ENCODE results near the gene VAMP8. TPM values are rescaled to one million over a fixed set of nuclear protein-coding genes. Genes with fewer than 3 reads are reported as not detected.
A peak's percentile ranks its signal among the peaks of the same experiment; 100 is the strongest.
"Not testable (repeated sequence)": the region's sequence is repeated elsewhere in the genome, so short reads cannot be mapped to it uniquely, and the experiment has no call there.

VAMP8 gene
- total and polyA plus RNA-seq, 2 experiments from 2014 or later = 15.7 to 39.4 TPM

- H3K27me3 ChIP-seq = no peaks in the 10 kb centered on the region
- peaks cover 37% of the 10 kb centered on the region for H3K36me3 ChIP-seq
- TF ChIP-seq CTCF (IDR thresholded peaks at IDR 0.05; ENCODE audit: low read depth, low read length) = no peak
- peak overlapping the region; percentile 98 for H3K4me3 ChIP-seq
- H3K4me1 ChIP-seq (ENCODE audit: low read depth) = peaks cover 29% of the 10 kb centered on the region
- peak overlapping the region; percentile 100 for H3K27ac ChIP-seq
- peak; percentile 76 to 79 for DNase-seq (ENCODE audit: low read depth in 1 of 2, low spot score in 1 of 2)
- no peaks in the 10 kb centered on the region for H3K9me3 ChIP-seq (ENCODE audit: low read depth)
Observed at GRCh38 chr2:85539361-85540132, 37.8 kb upstream of the VAMP8 start.

GRCh38 chr2:85540133-85540648, 37.2 kb upstream of the VAMP8 start:
- DNase-seq (ENCODE audit: low read depth in 1 of 2, low spot score in 1 of 2) = peak in 1 of 2 donors; percentile 43
- Histone ChIP-seq H3K9me3 (ENCODE audit: low read depth) (no peaks in the 10 kb centered on the region), H3K27me3 (no peaks in the 10 kb centered on the region), H3K4me3 (peak overlapping the region; percentile 98), H3K4me1 (ENCODE audit: low read depth) (peaks cover 25% of the 10 kb centered on the region), H3K27ac (peak overlapping the region; percentile 100), H3K36me3 (peaks cover 43% of the 10 kb centered on the region)
- TF ChIP-seq CTCF (IDR thresholded peaks at IDR 0.05; ENCODE audit: low read depth, low read length) = no peak

GRCh38 chr2:85541262-85541661, 36.1 kb upstream of the VAMP8 start:
- no peaks in the 10 kb centered on the region for H3K9me3 ChIP-seq (ENCODE audit: low read depth)
- peak overlapping the region; percentile 98 for H3K4me3 ChIP-seq
- DNase-seq (ENCODE audit: low read depth in 1 of 2, low spot score in 1 of 2) = no peak
- no peak for TF ChIP-seq CTCF (IDR thresholded peaks at IDR 0.05; ENCODE audit: low read depth, low read length)
- H3K4me1 ChIP-seq (ENCODE audit: low read depth) = peaks cover 25% of the 10 kb centered on the region
- H3K36me3 ChIP-seq = peaks cover 50% of the 10 kb centered on the region
- H3K27me3 ChIP-seq = no peaks in the 10 kb centered on the region
- H3K27ac ChIP-seq = peak overlapping the region; percentile 100

GRCh38 chr2:85541753-85542457, 35.5 kb upstream of the VAMP8 start:
- Histone ChIP-seq H3K4me3 (no peak overlapping the region), H3K36me3 (peaks cover 50% of the 10 kb centered on the region), H3K27me3 (no peaks in the 10 kb centered on the region), H3K27ac (peak overlapping the region; percentile 42), H3K4me1 (ENCODE audit: low read depth) (peaks cover 19% of the 10 kb centered on the region), H3K9me3 (ENCODE audit: low read depth) (no peaks in the 10 kb centered on the region)
- TF ChIP-seq CTCF (IDR thresholded peaks at IDR 0.05; ENCODE audit: low read depth, low read length) = no peak
- no peak for DNase-seq (ENCODE audit: low read depth in 1 of 2, low spot score in 1 of 2)

GRCh38 chr2:85542777-85543176, 34.6 kb upstream of the VAMP8 start:
- H3K27ac ChIP-seq = peak overlapping the region; percentile 42
- H3K36me3 ChIP-seq = peaks cover 50% of the 10 kb centered on the region
- no peak overlapping the region for H3K4me3 ChIP-seq
- H3K27me3 ChIP-seq = no peaks in the 10 kb centered on the region
- no peaks in the 10 kb centered on the region for H3K9me3 ChIP-seq (ENCODE audit: low read depth)
- TF ChIP-seq CTCF (IDR thresholded peaks at IDR 0.05; ENCODE audit: low read depth, low read length) = no peak
- H3K4me1 ChIP-seq (ENCODE audit: low read depth) = peaks cover 10% of the 10 kb centered on the region
- DNase-seq (ENCODE audit: low read depth in 1 of 2, low spot score in 1 of 2) = no peak

GRCh38 chr2:85544254-85544691, 33.1 kb upstream of the VAMP8 start:
- H3K36me3 ChIP-seq = peaks cover 50% of the 10 kb centered on the region
- H3K27ac ChIP-seq = peak overlapping the region; percentile 16
- not testable (repeated sequence) for H3K9me3 ChIP-seq (ENCODE audit: low read depth); H3K4me1 ChIP-seq (ENCODE audit: low read depth); H3K4me3 ChIP-seq; H3K27me3 ChIP-seq; DNase-seq (ENCODE audit: low read depth in 1 of 2, low spot score in 1 of 2)

GRCh38 chr2:85544915-85545779, 32.2 kb upstream of the VAMP8 start:
- not testable (repeated sequence) for H3K4me3 ChIP-seq; H3K9me3 ChIP-seq (ENCODE audit: low read depth); H3K4me1 ChIP-seq (ENCODE audit: low read depth); H3K27me3 ChIP-seq; DNase-seq (ENCODE audit: low read depth in 1 of 2, low spot score in 1 of 2)
- H3K36me3 ChIP-seq = peaks cover 53% of the 10 kb centered on the region
- peak overlapping the region; percentile 57 for H3K27ac ChIP-seq

Measured in cardiac muscle cell (in vitro differentiated cells and primary cell).